Measurements from ENCODE around the gene SLC26A11.

GRCh38 chr17:80218391-80218790, 1.8 kb upstream of the SLC26A11 start:
- no peak for TF ChIP-seq ZNF274 (IDR thresholded peaks at IDR 0.05; ENCODE audit: low read depth, low read length)
- no peak for TF ChIP-seq SUZ12 (IDR thresholded peaks at IDR 0.05; ENCODE audit: extremely low read depth, insufficient read depth, insufficient read length)
- no peak for TF ChIP-seq YY1 (IDR thresholded peaks at IDR 0.05; ENCODE audit: insufficient read depth, insufficient read length)

Measured in NT2/D1 (cell line).